Aorta (tissue), 5 donors: ENCODE data around the gene UTP11. TPM values are rescaled to one million over a fixed set of nuclear protein-coding genes. Genes with fewer than 3 reads are reported as not detected.

Experiments used
- ATAC-seq: fragments of 200-7000 bp; cut with Tn5 transposase; one replicate; pipeline ENCODE4 v1.9.1; 2022; ENCODE audit warnings: moderate library complexity; ENCODE audit not compliant: low FRiP score
- DNase-seq, 2 donors: peaks; one replicate each; pipeline ENCODE4 v3.0.0-alpha.2; 2020
- H3K27ac ChIP-seq, 2 donors: one replicate each; pipeline ENCODE4 v1.5.1; 2013; ENCODE audit warnings: low read length in 2 of 2, mild to moderate bottlenecking in 2 of 2, moderate library complexity in 2 of 2, control low read depth in 1 of 2, inconsistent platforms in 1 of 2, low read depth in 1 of 2
- H3K27me3 ChIP-seq, 2 donors: one replicate each; pipeline ENCODE4 v1.6.1; 2013; ENCODE audit warnings: control low read depth in 1 of 2, low read length in 1 of 2, mild to moderate bottlenecking in 1 of 2, moderate library complexity in 1 of 2; ENCODE audit not compliant: insufficient read depth in 2 of 2, control insufficient read depth in 1 of 2
- H3K36me3 ChIP-seq, 2 donors: one replicate each; pipeline ENCODE4 v1.6.1; 2013; ENCODE audit warnings: control low read depth in 1 of 2, low read length in 1 of 2, mild to moderate bottlenecking in 1 of 2; ENCODE audit not compliant: insufficient read depth in 2 of 2, control insufficient read depth in 1 of 2
- H3K4me1 ChIP-seq, 2 donors: one replicate each; pipeline ENCODE4 v1.6.1; 2013; ENCODE audit warnings: low read length in 2 of 2, control low read depth in 1 of 2, mild to moderate bottlenecking in 1 of 2, moderate library complexity in 1 of 2; ENCODE audit not compliant: insufficient read depth in 2 of 2, control insufficient read depth in 1 of 2
- H3K4me3 ChIP-seq, 2 donors: one replicate each; pipeline ENCODE4 v1.5.1; 2013; ENCODE audit warnings: low read length in 2 of 2, control low read depth in 1 of 2, mild to moderate bottlenecking in 1 of 2
- H3K9me3 ChIP-seq: one replicate; pipeline ENCODE4 v1.6.1; 2013; ENCODE audit warnings: mild to moderate bottlenecking, low read length; ENCODE audit not compliant: control insufficient read depth
- WGBS, 2 donors: extraction: QIAGEN DNeasy Blood & Tissue Kit; methylation state at CpG; one replicate each; pipeline ENCODE4 v1.1.7; 2013; 5-methylcytosine and 5-hydroxymethylcytosine counted together
- intact Hi-C, 2 donors: fragments of 100-400 bp; cut with DNase I; formaldehyde crosslinking; loops; one replicate each; pipeline versions ENCODE4 v1.14.2 to v1.15.0; 2022
- polyA plus RNA-seq, 2 donors: library from polyadenylated mRNA; stranded (reverse); fragments of 200-250 nt; gene quantifications; one replicate each; pipeline ENCODE4 v1.2.3, GENCODE V29; 2013
- total RNA-seq, 2 donors: library from RNA; stranded (reverse); fragmentation: NEBNext Ultra II Directional; extraction: Animal tissue kit (Norgen Biotek cat#: 25700); gene quantifications; one replicate each; pipeline ENCODE4 v1.2.1, GENCODE V29; 2021
- donor health status: healthy with polysubstance abuse.
- donor health status: Bipolar disorder and iron deficiency.
- donor health status: DM: no; HTN: no; CAD: no.
- donor health status: DM: no; HTN: no; CAD: no.
- donor health status: DM: yes; HTN: yes; CAD: no.

UTP11 gene
- total and polyA plus RNA-seq, 4 donors: 24.2 to 29.9 (median 28.6) TPM

DNA sequence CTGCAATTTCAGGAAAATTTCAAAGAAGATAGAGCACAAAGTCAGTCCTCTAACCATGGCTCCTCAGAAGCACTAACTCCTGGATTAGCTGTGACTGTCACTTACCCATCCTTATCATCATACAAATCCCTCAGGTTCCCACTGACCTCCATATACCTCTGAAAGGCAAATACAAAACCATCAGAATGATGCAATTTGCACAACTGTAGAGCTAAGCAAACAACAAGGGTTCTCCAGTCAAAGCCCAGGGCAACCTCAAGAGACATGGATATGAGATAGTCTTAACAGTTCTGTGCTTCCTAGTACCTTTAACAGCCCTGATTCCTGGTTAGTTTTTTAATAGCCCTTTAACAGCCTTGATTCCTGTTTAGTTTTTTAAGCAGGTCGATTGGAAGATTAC lies 24.9 kb upstream of the UTP11 start:
- no peaks in the 10 kb centered on the region for H3K9me3 ChIP-seq
- DNase-seq: no peak
- no peak overlapping the region for H3K4me3 ChIP-seq
- no peaks in the 10 kb centered on the region for H3K4me1 ChIP-seq
- no peak for ATAC-seq
- 41 to 48% methylated on average over 1 of the region's 1 CpG for WGBS, 2 donors
- no peak overlapping the region for H3K27ac ChIP-seq
- H3K27me3 ChIP-seq: no peaks in the 10 kb centered on the region
- intact Hi-C loops: no loop called here
- peaks cover 10 to 11% of the 10 kb centered on the region in 2 donors for H3K36me3 ChIP-seq

DNA sequence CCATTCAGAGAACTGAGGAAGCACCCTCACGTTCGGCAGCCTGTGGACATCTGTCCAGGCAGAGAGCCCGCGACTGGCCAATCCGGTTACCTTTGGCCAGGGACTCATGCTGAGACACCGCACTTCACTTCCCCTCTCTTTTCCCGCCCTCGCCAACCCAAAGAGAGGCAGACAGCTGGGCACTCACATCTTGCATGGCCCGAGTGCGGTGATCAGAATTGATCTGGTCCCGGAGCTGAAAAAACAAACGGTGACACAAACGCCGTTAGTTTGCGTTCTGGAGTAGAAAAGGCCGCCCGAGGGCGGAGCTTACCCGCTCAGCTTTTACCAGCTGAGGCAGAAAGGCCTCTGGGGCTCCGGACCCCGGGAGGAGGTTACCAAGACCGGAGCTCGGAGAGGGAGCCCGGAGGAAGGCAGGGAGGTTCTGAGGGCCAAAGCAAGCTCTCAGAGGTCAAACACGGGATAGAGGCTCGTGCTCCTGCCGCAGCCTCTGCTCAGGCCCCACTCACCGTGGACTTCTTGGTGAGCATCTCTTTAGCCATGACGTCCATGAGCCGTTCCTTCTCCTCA lies 23.1 kb upstream of the UTP11 start:
- no peaks in the 10 kb centered on the region for H3K9me3 ChIP-seq
- no peaks in the 10 kb centered on the region for H3K4me1 ChIP-seq
- DNase-seq (peak; percentile 70 to 81), ATAC-seq (peak; percentile 55)
- H3K27ac ChIP-seq: peak overlapping the region in 1 of 2 donors; percentile 25
- intact Hi-C loops: no loop called here
- no peaks in the 10 kb centered on the region for H3K27me3 ChIP-seq
- peaks cover 3 to 7% of the 10 kb centered on the region in 2 donors for H3K36me3 ChIP-seq
- H3K4me3 ChIP-seq: peak overlapping the region; percentile 43 to 86
- 0% methylated on average over 26 to 30 of the region's 30 CpGs for WGBS, 2 donors

DNA sequence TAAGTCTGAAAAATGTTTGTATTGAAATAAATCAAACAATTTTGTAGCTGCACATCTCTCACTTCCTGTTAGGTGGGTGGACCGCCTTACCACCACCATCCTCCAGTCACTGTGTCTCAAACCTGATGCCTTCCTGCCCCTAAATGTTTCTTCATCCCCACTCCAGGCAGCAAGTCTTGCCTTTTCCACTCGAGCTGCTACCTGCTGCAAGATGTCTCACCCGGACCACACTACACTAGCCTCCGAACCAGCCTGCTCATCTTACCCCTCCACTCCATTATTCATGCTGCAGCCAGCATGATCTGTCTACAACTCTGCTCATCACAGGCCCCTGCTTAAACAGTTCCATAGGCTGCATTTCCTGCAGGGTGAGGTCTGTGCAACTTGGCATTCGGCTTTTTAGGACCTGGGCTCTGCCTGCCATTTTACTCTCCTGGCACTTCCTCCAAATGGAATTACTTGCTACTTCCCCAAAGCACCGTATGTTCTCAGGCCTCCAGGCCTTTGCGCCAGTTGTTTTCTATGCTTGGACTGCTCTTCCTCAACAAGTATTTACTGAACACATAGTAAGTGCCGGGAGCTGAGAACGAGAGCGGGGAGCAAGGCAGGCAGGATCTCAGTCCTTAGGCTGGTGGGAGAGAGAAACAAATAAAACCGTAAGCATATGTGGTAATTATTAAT lies 17.5 kb upstream of the UTP11 start:
- peak overlapping the region; percentile 47 to 81 for H3K27ac ChIP-seq
- no peaks in the 10 kb centered on the region for H3K27me3 ChIP-seq
- ATAC-seq (no peak), DNase-seq (peak; percentile 42 to 48)
- 51 to 60% methylated on average over 11 of the region's 11 CpGs for WGBS, 2 donors
- H3K4me3 ChIP-seq: peak overlapping the region in 1 of 2 donors; percentile 14
- no peaks in the 10 kb centered on the region for H3K9me3 ChIP-seq
- no peaks in the 10 kb centered on the region for H3K36me3 ChIP-seq
- intact Hi-C loops: loop anchor here in 1 of 2 donors (5.0 to 10.0 kb wide), 2 partner anchors 117 to 520 kb away; partner anchors contain the start of gene ZC3H12A
- H3K4me1 ChIP-seq: peaks cover 0 to under 1% of the 10 kb centered on the region in 2 donors

DNA sequence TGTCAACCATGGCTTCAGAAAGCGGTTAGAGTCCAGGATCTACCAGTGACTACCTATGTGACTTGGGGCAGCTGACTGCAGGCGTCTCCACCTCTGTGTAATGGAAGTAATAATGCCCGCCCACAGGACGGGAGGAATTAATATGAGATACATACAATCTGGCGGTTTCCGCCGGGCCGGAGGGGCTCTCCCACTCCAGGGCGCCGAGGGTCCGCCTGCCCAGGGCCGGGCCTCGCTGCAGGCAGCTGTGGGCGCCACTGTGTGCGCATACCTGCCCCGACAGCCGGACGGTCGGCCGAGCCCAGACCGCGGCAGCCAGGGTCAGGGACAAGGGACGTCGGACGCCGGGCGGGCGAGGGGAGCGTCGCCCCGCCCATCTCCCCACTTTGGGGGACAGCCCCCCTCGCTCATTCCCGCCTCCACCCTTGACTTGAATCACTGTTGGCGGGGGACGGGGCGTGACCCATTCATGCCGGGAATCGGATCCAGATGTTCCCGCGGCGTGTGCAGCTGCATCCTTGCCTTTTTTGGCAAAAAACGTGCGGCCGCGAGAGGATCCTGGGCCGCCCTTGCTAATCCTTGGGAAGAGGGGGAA lies 16.7 kb upstream of the UTP11 start:
- peak; percentile 72 for ATAC-seq
- H3K27me3 ChIP-seq: no peaks in the 10 kb centered on the region
- 0 to 6% methylated on average over 37 to 46 of the region's 46 CpGs for WGBS, 2 donors
- H3K4me1 ChIP-seq: peaks cover 0 to 6% of the 10 kb centered on the region in 2 donors
- peak overlapping the region; percentile 14 to 66 for H3K4me3 ChIP-seq
- no peaks in the 10 kb centered on the region for H3K9me3 ChIP-seq
- H3K27ac ChIP-seq: peak overlapping the region; percentile 56 to 77
- DNase-seq: peak; percentile 91 to 96
- no peaks in the 10 kb centered on the region for H3K36me3 ChIP-seq
- intact Hi-C loops: loop anchor here in 1 of 2 donors (10.0 kb wide), 1 partner anchor 521 kb away; the partner anchor contains the start of gene ZC3H12A

DNA sequence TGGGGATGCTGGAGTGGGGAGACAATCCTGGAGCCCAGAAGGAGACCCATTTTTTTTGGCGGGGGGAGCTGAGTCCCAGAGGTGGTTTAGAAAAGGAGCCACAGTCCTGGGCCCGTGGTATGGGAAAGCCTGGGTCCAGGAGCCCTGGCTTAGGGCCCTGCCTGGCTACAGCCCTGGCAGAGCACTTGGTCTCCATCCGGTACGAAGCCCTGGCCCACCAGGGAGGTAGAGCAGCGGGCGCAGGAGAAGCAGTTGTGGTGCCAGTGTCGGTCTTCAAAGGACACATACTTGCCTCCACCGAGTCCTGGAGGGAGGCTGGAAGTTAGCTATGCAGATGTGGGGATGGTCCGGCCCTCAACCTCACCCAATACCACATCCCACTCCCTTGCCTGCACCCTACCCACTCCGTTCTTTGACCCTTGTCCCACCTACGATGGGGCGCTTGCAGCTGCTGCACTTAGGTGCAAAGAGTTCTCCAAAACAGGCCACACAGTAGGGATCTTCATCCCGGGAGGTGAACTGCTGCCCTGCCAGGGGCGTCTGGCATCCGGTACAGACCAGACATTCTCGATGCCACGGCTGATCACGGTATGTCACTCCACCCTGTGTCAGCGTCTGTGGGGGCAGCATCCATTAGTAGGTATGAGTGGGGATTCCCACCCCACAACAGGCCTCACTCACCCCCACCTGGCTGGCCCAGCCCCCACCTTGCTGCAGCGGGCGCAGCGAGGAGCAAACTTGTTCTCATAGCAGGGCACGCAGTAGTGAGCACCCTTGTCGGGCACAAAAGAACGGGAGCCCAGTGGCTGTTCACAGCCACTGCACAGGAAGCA lies 15.1 kb upstream of the UTP11 start:
- intact Hi-C loops: loop anchor here in 1 of 2 donors (10.0 kb wide), 1 partner anchor 523 kb away; the partner anchor contains the start of gene ZC3H12A
- DNase-seq (peak; percentile 50 to 62), ATAC-seq (no peak)
- no peaks in the 10 kb centered on the region for H3K9me3 ChIP-seq
- H3K27me3 ChIP-seq: no peaks in the 10 kb centered on the region
- no peaks in the 10 kb centered on the region for H3K36me3 ChIP-seq
- WGBS, 2 donors: 68 to 76% methylated on average over 25 of the region's 25 CpGs
- peak overlapping the region; percentile 77 to 85 for H3K27ac ChIP-seq
- peaks cover 2 to 6% of the 10 kb centered on the region in 2 donors for H3K4me1 ChIP-seq
- no peak overlapping the region for H3K4me3 ChIP-seq

DNA sequence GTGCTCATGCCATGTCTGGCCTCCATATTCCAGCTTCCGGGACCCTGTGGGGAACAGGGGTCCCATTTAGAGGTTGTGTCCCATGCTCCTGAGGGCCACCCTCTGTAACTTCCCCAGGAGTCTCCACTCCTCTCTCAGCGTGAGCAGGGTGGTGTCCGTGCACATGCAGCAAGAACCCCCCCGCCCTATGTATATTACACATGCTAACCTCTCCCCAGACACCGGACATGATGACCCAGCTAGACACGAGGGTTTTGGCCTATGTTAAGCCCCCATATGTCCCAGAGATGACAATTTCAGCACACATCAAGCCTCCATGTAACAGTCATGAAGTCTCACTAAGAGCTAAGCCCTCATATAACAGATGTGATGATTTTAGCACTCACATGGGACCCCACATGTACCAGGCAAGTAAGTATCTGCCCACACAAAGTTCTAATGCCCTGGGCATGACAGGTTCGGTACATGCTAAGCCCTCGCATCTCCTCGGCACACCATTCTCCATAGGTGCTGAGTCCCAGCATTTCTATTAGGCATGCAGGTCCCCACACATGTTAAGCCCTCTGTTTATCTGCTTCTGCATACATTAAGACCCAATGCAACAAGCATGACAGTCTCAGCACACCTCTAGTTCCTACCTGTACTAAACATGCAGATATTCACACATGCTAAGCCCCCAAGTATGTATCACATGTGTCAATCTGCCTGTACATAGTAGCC lies 14.3 kb upstream of the UTP11 start:
- DNase-seq (no peak), ATAC-seq (no peak)
- Histone ChIP-seq H3K9me3 (no peaks in the 10 kb centered on the region), H3K4me1 (peaks cover 2 to 6% of the 10 kb centered on the region in 2 donors), H3K27ac (peak overlapping the region in 1 of 2 donors; percentile 90), H3K36me3 (no peaks in the 10 kb centered on the region), H3K27me3 (no peaks in the 10 kb centered on the region), H3K4me3 (no peak overlapping the region)
- intact Hi-C loops: loop anchor here in 1 of 2 donors (10.0 kb wide), 1 partner anchor 523 kb away; the partner anchor contains the start of gene ZC3H12A
- 84 to 87% methylated on average over 9 of the region's 9 CpGs for WGBS, 2 donors

DNA sequence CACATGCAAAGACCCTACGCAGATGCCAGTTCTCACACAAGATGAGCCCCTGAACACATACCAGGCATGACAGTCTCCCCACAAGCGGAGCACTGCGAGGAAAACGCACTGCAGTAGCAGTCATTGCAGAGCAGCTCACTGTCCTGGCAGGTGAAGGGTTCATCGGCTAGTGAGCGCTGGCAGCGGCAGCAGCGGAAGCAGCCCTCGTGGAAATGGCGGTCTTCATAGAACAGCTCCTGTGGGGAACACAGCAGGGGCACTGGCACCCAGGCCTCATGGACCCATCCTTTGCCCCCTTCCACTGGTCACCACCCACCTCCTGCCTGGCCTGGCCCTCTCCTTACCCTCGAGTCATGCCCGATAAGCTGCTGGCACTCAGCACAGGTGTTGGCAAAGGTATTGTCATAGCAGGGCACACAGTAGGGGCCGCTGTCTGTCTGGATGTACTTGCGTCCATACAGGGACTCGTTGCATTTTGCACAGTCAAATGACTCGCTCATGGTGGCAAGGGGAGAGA lies 13.6 kb upstream of the UTP11 start:
- DNase-seq: peak; percentile 42 to 70
- no peaks in the 10 kb centered on the region for H3K27me3 ChIP-seq
- 54 to 58% methylated on average over 16 of the region's 16 CpGs for WGBS, 2 donors
- H3K27ac ChIP-seq: peak overlapping the region; percentile 70 to 90
- H3K4me1 ChIP-seq: peaks cover 2 to 6% of the 10 kb centered on the region in 2 donors
- ATAC-seq: no peak
- intact Hi-C loops: loop anchor here in 1 of 2 donors (10.0 kb wide), 1 partner anchor 524 kb away; the partner anchor contains the start of gene ZC3H12A
- no peaks in the 10 kb centered on the region for H3K9me3 ChIP-seq
- no peak overlapping the region for H3K4me3 ChIP-seq
- no peaks in the 10 kb centered on the region for H3K36me3 ChIP-seq
